Skin of body (tissue), 2 donors: ENCODE measurements around the gene PKD1. TPM values are rescaled to one million over a fixed set of nuclear protein-coding genes. Genes with fewer than 3 reads are reported as not detected.

Experiments used
- DNase-seq: peaks from one replicate; lab custom pipeline; 2025; lab: John Stamatoyannopoulos, UW
- total RNA-seq: library from RNA; depleted of rRNA; stranded (reverse); fragments of >200 nt; gene quantifications from one replicate; pipeline ENCODE4 v1.2.3, GENCODE V29; 2014

PKD1 gene
- total RNA-seq, 1 donor from 2014 or later, result 76.2 TPM

DNA sequence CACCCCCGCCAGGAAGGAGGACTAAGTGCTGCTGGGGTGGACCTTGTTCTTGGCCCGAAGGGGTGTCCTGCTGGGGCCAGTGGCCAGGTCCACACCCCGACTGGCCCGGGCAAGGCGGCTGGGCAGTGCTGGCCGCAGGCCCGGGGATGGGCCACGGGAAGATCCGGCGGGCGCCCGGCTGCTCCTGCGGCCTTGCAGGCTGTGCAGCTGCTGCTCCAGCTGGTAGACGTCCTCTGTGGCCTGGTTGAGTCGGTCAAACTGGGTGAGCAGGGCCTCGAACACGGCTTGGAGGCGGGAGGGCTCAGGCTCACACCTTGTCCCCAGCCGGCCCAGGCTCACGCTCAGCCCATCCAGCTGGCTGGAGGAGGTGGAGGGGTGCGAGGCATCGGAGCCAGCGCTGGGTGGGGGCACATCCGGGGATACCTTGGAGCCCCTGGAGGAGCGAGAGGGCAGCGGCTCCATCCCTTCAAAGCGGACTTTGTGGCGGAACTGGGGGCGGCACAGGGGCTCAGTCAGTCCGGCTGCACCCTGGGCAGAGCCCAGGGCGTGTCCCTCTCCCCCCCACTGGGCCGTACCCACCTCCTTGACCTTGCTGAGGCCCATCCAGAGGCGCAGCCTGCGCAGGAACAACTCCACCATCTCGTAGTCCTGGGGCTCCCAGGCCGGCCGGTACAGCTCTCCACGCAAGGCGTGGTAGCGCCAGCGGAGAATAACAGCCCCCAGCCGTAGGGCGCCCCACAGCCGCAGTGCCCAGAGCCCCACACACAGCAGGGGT, 45.8 kb downstream of the PKD1 start:
- no peak for DNase-seq

DNA sequence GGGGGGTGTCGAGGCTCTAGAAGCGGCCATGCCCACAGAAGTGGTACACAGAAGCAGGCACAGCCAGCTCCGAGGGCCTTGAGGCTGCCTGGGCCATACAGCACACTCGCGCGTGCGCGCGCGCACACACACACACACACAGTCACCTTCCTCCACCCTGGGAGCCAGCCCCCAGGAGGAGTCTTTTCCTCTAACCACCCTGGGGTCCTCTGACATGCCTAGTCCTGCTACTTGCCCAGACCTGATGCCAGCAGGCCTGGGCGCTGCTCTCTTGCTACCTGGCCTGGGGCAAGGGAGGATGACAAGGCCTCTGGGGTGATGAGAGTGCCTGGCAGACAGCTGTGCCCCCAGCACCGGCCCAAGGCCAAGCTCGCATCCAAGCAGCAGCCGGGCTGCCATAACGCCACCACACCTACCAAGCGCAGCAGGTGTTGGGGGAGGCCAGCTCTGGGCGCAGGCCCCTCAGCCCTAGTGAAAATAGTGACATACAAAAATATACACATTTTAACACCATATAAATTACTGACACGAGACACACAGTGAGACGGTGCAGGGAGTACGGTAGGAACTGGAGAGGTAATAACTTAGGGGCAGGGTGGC, 46.8 kb downstream of the PKD1 start:
- no peak for DNase-seq

DNA sequence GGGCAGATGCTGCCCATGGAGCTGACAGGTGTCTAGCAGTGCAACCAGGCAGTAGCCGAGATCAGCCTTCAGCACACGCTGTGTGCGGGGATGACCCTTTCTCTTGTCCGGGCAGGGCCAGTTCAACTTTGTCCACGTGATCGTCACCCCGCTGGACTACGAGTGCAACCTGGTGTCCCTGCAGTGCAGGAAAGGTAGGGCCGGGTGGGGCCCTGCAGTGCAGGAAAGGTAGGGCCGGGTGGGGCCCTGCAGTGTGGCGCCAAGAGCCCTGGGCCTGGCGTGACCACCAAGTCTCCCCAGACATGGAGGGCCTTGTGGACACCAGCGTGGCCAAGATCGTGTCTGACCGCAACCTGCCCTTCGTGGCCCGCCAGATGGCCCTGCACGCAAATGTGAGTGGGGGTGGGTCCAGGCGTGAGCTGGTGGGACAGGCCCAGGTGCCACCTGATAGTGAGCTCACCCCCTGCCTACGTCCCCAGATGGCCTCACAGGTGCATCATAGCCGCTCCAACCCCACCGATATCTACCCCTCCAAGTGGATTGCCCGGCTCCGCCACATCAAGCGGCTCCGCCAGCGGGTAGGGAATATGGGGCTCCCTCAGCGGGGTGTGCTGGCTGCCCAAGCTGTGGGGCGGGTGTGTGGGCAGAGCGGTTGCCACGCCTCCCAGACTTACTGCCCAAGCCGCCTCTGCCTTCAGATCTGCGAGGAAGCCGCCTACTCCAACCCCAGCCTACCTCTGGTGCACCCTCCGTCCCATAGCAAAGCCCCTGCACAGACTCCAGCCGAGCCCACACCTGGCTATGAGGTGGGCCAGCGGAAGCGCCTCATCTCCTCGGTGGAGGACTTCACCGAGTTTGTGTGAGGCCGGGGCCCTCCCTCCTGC, 47.7 kb downstream of the PKD1 start:
- DNase-seq, result no peak

DNA sequence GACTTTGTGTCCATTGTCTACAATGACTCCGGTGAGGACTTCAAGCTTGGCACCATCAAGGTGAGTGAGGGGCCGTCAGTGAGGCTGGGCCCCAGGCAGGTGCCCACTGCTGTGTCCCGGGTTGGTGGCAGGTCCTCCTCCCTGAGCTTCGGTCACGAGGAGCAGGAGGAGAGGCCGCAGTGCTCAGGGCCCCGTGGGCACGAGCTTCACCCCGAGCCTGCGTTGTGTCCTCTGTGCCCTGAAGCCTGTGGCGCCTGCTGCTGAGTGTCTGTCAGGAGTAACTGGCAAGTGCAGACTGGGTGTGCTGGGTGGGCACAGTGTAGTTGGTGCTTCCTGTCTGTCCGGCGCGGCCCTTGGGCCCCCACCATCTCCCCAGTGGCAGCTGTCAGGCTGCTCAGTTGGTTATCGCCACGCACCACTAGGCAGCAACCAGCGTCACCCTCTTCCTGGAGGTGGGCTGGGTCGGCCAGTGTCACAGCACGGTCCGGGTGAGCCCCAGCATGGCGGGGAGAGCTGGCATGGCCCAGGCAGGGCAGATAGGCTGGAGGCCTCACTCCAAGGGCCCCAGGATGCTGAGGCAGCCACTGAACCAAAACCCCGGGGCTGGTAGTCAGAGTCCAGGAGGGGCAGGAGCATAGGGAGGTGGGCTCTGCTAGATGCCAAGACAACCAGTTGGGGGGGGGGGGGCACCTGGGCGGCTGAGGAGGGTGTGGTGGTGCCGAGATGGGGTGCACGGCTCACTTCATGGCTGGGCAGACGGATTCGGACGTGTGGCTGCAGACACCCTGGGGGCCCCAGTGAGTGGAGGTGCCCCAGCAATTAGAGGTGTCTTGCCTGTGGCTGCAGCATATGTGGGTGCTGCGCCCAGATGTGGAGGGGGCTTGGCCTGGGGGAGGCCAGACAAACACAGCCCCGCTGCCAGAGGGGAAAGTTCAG, 48.6 kb downstream of the PKD1 start:
- DNase-seq, result no peak

DNA sequence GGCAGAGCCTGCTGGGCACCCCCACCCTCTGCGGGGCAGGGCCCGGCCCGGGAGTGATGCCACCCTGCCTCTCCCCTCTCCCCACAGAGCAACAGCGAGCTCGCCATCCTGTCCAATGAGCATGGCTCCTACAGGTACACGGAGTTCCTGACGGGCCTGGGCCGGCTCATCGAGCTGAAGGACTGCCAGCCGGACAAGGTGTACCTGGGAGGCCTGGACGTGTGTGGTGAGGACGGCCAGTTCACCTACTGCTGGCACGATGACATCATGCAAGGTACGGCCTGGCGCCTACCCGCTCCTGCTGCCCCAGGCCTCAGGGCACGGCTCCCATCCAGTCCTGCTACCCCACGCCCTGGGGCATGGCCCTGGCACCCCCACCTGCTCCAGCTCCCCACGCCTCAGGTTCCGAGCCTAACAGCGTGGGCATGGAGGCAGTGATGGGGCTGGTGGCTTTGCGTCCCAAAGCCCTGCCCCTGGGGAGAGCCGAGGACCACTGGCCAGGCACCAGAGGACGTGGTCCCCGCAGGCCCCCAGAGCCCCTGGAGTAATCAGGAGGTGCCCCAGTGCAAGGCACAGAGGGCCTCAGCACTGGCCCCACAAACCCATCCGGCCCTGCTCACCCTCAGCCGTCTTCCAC, 49.5 kb downstream of the PKD1 start:
- no peak for DNase-seq

DNA sequence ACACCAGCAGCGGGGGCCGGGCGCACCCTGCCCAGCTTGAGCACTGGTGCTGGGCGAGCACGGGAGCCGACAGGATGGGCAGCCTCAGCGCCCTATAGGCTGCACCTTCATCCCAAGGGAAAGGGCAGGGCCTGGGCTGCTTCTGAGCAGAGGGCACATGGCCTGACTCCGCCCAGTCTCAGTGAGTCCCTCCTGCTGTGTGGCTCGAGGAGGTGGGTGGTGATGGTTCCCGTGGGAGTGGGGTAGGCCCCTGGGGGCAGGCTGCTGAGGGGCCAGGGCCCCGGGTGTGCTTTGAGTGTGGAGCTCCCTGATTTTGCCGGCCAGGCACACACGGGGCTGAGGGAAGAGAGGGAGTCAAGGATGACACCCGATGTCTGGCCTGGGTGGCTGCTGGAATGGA, 50.0 kb downstream of the PKD1 start:
- no peak for DNase-seq

DNA sequence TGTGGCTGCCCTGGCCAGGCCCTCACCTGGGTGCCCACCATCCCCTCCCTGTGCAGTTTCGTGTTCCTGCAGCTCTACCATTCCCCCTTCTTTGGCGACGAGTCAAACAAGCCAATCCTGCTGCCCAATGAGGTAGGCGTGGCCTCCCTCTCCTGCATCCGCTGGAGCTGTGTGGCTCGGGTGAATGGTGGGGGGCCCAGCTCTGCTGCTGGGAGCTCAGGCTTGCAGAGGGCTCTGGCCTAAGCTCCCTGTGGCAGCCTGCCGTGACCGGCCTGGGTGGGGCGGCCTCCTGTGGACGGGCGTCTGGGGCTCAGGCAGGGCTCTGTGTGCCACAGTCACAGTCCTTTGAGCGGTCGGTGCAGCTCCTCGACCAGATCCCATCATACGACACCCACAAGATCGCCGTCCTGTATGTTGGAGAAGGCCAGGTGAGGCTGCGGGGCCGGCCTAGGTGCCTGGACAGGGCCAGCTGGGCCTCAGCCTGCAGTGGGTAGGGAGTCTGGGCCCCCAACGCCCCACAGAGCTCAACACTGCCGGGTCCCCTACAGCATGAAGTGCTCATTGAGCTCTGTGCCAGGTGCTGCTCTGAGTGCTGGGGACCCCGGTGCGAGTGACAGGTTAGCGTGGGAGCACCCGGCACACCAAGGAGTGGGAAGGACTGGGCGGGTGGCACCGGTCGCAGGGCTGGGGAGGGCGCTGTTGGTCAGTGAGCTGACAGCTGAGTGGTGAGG, 50.6 kb downstream of the PKD1 start:
- no peak for DNase-seq

DNA sequence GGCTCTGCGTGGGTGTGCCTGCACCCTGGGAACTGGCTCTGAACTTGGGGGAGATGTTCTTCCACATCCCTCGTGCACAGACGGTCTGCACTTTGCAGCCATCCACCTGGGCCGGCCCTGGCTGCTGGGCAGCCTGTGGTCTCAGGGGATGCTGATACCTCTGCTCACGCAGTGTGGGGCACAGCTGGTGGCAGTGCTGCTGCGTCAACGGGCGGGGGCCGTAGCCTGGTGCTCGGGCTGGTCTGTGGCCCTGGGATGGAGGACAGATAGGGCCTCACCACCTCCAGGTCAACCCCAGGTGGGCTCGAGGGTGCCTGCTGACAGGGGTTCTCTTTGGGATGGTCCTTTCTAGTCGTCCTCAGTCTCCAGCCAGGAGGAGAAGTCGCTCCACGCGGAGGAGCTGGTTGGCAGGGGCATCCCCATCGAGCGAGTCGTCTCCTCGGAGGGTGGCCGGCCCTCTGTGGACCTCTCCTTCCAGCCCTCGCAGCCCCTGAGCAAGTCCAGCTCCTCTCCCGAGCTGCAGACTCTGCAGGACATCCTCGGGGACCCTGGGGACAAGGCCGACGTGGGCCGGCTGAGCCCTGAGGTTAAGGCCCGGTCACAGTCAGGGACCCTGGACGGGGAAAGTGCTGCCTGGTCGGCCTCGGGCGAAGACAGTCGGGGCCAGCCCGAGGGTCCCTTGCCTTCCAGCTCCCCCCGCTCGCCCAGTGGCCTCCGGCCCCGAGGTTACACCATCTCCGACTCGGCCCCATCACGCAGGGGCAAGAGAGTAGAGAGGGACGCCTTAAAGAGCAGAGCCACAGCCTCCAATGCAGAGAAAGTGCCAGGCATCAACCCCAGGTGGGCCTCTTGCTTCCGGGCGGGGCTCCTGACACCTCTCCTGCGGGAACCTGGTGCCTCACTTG, 51.6 kb downstream of the PKD1 start:
- DNase-seq, result no peak

DNA sequence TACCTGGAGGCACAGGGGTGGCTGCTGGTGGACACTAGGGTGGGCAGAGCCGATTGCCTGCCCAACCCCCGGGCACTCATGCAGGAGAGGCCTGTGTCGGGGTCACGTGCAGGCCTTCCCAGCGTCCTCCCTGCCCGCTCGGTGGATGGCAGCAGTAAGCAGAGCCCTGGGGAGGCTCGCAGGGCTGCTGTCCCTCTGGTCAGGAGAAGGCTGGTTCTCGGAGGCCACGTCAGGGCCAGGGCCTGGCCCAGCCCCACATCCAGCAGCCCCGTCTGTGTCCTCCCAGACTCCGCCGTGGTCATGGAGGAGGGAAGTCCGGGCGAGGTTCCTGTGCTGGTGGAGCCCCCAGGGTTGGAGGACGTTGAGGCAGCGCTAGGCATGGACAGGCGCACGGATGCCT, 52.3 kb downstream of the PKD1 start:
- no peak for DNase-seq

DNA sequence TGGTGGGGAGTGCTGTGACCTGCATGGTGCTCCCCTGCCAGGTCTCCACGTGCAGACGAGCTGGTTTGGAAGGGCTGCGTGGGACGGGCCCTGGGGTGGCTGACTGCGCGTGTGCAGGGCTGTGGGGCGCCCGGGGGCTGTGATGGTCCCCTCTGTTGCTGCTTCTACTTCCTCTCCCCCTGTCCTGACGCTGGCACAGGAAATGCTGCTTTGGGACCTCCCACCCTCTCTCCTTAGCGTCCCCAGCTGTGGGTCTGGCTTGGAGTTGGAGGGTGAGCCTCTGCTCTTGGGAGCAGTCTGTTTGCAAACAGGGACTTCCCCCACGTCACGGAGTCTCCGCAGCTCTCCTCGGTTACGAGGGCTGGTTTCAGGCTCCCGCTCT, 52.7 kb downstream of the PKD1 start:
- DNase-seq, result no peak

DNA sequence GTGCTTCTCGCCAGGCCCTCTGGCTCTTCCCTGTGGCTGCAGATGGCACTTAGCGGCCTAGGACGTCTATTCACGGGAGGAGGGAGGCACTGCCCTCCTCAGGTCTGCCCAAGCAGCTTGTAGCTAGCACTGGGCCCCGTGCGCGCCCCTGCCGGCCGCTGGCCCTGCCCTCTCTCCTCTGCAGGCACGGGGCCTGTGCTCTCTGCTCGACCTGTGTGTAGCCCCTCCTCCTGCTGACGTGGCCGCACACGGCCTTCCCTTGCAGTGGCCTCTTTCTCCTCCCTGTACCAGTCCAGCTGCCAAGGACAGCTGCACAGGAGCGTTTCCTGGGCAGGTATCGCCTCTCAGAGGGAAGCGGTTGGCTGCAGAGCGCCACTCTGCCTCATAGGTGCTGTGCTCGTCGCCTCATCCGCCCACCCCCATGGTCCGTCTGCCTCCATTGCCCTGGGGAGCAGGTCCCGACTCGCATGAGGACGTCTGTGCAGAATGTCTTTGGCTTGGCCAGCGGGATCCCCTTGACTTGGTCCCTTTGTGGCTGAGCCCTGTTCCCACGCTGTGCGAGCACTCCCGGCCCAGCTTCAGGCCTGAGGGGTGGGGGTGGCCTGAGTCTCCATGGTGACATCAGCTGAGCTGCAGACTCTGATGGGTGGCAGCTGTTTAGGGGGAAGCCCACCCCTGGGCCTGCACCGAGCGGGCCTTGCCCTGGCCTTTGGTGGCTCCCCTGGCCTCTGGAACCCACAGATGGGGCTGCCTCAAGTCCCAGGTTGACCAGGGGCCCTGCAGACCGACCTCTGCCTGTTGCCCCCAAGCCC, 53.3 kb downstream of the PKD1 start:
- DNase-seq, result no peak

DNA sequence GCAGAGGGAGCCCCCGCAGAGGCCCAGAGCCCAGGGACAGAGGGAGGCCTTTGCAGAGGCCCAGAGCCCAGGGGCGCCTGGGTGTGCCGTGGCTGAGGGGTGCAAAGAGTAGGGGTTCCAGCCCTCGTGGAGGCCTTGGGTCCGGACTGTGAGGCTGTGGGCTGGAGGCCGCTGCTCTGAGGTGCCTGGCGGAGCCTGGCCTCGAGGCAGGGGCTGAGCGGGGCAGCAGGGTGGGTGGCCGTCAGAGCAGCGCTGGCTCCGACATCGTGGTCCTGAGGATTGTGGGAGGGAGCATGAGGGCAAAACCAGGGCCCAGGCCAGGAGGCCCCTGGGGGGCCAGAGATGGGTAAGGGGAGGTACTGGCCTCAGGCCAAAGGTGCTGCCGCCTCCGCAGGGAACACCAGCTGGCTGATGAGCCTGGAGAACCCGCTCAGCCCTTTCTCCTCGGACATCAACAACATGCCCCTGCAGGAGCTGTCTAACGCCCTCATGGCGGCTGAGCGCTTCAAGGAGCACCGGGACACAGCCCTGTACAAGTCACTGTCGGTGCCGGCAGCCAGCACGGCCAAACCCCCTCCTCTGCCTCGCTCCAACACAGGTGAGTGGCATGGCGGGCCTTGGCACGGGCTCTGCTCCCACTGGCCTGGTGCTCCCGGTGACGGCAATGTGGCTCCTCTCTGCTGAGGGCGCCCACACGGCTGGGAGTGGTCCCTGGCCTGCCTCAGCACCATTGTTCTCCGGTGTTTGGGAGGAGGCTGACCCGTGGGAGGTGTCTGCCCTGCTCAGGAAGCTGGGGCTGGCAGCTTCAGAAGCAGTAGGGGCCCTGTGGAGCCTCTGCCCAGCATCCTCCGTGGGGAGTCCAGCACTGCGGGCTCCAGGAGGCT, 54.3 kb downstream of the PKD1 start:
- no peak for DNase-seq

DNA sequence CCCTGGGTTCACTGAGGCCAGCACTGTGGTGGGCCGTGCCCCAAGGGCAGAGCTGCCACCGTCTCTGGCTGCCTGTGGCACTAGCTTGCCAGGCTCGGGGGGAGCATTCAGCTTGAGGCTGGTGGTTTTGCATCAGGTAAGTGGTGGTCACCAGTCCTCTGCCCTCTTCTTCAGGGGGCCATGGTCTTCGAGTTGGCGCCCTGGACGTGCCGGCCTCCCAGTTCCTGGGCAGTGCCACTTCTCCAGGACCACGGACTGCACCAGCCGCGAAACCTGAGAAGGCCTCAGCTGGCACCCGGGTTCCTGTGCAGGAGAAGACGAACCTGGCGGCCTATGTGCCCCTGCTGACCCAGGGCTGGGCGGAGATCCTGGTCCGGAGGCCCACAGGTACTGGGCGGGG, 55.7 kb downstream of the PKD1 start:
- no peak for DNase-seq

DNA sequence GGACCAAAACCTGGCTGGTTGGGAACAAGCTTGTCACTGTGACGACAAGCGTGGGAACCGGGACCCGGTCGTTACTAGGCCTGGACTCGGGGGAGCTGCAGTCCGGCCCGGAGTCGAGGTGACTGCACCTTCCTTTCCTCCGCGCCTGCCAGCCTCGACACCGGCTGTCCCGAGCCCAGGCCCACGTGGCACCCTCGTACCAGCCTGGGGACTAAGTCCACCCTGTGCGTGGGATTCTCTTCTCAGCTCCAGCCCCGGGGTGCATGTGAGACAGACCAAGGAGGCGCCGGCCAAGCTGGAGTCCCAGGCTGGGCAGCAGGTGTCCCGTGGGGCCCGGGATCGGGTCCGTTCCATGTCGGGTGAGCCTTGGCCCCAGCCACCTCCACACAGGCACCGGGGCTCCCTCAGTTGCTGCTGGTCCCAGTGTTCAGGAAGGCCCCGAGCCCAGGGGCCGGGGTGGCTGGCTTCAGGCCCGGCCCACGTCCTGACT, 56.3 kb downstream of the PKD1 start:
- DNase-seq, result no peak

DNA sequence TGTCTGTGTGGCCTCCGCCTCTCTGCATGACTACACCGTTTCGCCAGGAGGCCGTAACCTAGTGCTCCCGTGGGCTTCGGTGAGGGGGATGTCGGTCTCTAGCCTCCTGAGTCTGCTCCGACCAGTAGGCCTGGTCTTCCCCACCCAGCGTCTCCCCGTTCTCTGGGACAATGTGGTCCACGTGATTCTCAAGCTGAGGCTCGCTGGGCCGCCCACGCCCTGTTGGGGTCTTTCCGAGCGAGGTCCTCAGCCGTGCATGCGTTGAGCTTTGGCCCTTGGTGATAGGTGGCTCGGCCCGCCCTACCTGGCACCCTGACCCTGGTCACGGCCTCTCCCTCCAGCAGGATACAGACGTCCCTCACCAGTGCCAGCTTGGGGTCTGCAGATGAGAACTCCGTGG, 57.0 kb downstream of the PKD1 start:
- no peak for DNase-seq

DNA sequence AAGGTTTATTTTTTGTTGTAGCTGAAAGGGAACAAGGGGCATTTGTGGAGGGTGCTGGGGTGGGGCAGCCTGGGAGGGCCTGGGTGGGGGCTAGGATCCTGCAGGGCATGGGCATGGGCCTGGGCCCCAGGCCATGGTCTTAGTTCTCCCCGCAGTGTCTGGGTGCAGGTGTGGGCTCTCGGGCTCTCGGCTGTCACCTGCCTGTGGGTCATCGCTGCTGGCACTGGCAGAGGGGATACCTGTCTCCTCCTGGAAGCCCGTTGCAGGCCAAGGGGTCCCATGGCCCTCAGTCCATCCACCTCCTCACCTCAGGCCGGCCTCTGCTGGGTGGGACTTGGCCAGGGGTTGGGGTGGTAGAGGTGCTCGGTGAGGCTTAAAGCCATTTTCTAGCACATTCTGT, 57.6 kb downstream of the PKD1 start:
- DNase-seq, result no peak

DNA sequence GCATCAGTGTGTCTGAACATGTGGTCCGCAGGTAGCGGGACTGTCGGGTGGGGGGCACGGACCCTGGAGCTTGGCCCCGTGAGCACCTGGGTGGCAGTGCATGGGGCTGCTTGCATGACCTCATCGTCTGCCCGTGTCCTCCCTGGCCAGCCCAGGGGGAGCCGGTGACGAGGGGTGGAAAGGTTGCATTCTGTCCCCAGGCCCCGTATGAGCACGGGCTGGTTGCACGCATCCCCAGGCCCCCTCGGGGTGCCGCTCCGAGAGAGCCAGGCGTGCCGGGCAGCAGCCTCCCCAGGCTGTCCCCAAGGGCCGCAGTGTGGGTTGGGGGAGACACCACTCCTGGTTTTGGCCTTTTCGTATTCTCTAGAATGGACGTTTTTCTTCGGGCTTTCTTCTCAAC, 58.0 kb downstream of the PKD1 start:
- no peak for DNase-seq
